ENCODE measurements around the gene TMPRSS12. TPM values are rescaled to one million over a fixed set of nuclear protein-coding genes. Genes with fewer than 3 reads are reported as not detected.

TMPRSS12 gene
- total RNA-seq, 2 experiments from 2014 or later, result not detected

GRCh38 chr12:50932787-50933280 is 90.1 kb downstream of the TMPRSS12 start:
- H3K27me3 Mint-ChIP-seq (ENCODE audit: low read depth), result no peaks in the 10 kb centered on the region
- H3K27ac Mint-ChIP-seq, result no peak overlapping the region
- peaks cover 2% of the 10 kb centered on the region for H3K36me3 Mint-ChIP-seq (ENCODE audit: low read depth)
- peaks cover 6% of the 10 kb centered on the region for H3K4me1 Mint-ChIP-seq (ENCODE audit: low read depth)
- DNase-seq, result no peak
- H3K4me3 Mint-ChIP-seq, result no peak overlapping the region
- CTCF ChIA-PET, result interaction anchor here (1.7 kb wide), 1 partner anchor 95 kb away, joined by 5 read pairs; no protein-coding TSS in a partner anchor
- intact Hi-C loops (cut with micrococcal nuclease), result no loop called here
- H3K9me3 Mint-ChIP-seq, result peaks cover 5% of the 10 kb centered on the region

- Mint-ChIP-seq H3K27ac (no peak overlapping the region), H3K4me1 (ENCODE audit: low read depth) (peaks cover 6% of the 10 kb centered on the region), H3K36me3 (ENCODE audit: low read depth) (peaks cover 2% of the 10 kb centered on the region), H3K27me3 (ENCODE audit: low read depth) (no peaks in the 10 kb centered on the region), H3K4me3 (no peak overlapping the region), H3K9me3 (peaks cover 8% of the 10 kb centered on the region)
- intact Hi-C loops (cut with micrococcal nuclease), result no loop called here
- CTCF ChIA-PET, result interaction anchor here (0.5 kb wide), 1 partner anchor 18 kb away, joined by 5 read pairs; no protein-coding TSS in a partner anchor
- no peak for DNase-seq
Observed at GRCh38 chr12:50933459-50934124, 90.9 kb downstream of the TMPRSS12 start.

GRCh38 chr12:50934371-50934851 is 91.7 kb downstream of the TMPRSS12 start:
- Mint-ChIP-seq H3K4me3 (no peak overlapping the region), H3K27ac (no peak overlapping the region), H3K27me3 (ENCODE audit: low read depth) (no peaks in the 10 kb centered on the region), H3K4me1 (ENCODE audit: low read depth) (peaks cover 6% of the 10 kb centered on the region), H3K36me3 (ENCODE audit: low read depth) (peaks cover 2% of the 10 kb centered on the region), H3K9me3 (peaks cover 10% of the 10 kb centered on the region)
- CTCF ChIA-PET, result interaction anchor here (0.5 to 1.9 kb wide), 2 partner anchors 10 to 17 kb away, joined by 4 to 5 read pairs; a partner anchor contains a TSS
- intact Hi-C loops (cut with micrococcal nuclease), result no loop called here
- no peak for DNase-seq

GRCh38 chr12:50934981-50935807 is 92.5 kb downstream of the TMPRSS12 start:
- Mint-ChIP-seq H3K27ac (no peak overlapping the region), H3K4me3 (no peak overlapping the region), H3K9me3 (peaks cover 10% of the 10 kb centered on the region), H3K36me3 (ENCODE audit: low read depth) (peaks cover 2% of the 10 kb centered on the region), H3K27me3 (ENCODE audit: low read depth) (no peaks in the 10 kb centered on the region), H3K4me1 (ENCODE audit: low read depth) (peaks cover 6% of the 10 kb centered on the region)
- CTCF ChIA-PET, result interaction anchor here (1.9 kb wide), 1 partner anchor 10 kb away, joined by 4 read pairs; a partner anchor contains a TSS
- intact Hi-C loops (cut with micrococcal nuclease), result no loop called here
- no peak for DNase-seq

GRCh38 chr12:50936821-50937530 is 94.2 kb downstream of the TMPRSS12 start:
- CTCF ChIA-PET, result no interaction called here
- no peak overlapping the region for H3K27ac Mint-ChIP-seq
- no peak for DNase-seq
- H3K4me3 Mint-ChIP-seq, result no peak overlapping the region
- peaks cover 2% of the 10 kb centered on the region for H3K36me3 Mint-ChIP-seq (ENCODE audit: low read depth)
- H3K27me3 Mint-ChIP-seq (ENCODE audit: low read depth), result no peaks in the 10 kb centered on the region
- peaks cover 6% of the 10 kb centered on the region for H3K4me1 Mint-ChIP-seq (ENCODE audit: low read depth)
- intact Hi-C loops (cut with micrococcal nuclease), result no loop called here
- peaks cover 10% of the 10 kb centered on the region for H3K9me3 Mint-ChIP-seq

Other genes starting within 250 kb of the TMPRSS12 start
- 10 to 100 TPM; 43.3 to 48.5 TPM for gene ATF1, start 78.8 kb upstream of the TMPRSS12 start, total RNA-seq
- gene HIGD1C, start 109.6 kb downstream of the TMPRSS12 start, total RNA-seq, result not detected
- 10 to 100 TPM; 18.6 to 27.0 TPM for gene SLC11A2, start 183.5 kb downstream of the TMPRSS12 start, total RNA-seq
- 10 to 100 TPM; 88.7 to 89.0 TPM for gene LETMD1, start 205.4 kb downstream of the TMPRSS12 start, total RNA-seq
- gene CSRNP2, start 240.7 kb downstream of the TMPRSS12 start, total RNA-seq, result 10 to 100 TPM in 1 of 2 experiments, 1 to 10 TPM in 1; 8.4 to 11.0 TPM